HTR-8/SVneo (cell line): ENCODE measurements around the gene VPS13A.
A peak's percentile ranks its signal among the peaks of the same experiment; 100 is the strongest.

Source experiments
- DNase-seq: peaks from one replicate; pipeline ENCODE4 v3.0.0; 2011; ENCODE audit warnings: low spot score, mixed read lengths; ENCODE audit not compliant: insufficient read length
- FAIRE-seq: peaks from 2 replicates; lab custom pipeline; 2011; peaks lifted over from hg19 to GRCh38; lab: Jason Lieb, UNC

The VPS13A gene

DNA sequence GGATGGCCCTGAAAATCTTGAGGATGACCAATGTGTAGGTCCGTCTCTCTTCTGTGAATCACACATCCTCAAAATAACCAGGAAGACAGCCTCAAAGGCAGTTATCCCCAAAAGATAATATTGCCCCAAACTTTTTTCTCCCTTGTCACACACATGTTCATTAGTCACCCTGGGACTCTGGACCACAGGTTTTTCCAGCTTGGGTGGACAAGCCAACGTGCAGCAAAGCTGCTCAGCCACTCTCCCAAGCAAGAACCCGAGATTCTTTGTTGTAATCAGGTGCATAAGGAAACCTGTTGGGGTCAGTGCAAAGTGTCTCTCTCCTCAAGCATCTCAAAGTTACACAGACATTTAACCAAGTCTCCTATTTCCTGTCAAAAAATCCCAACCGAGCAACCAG is 274.2 kb downstream of the VPS13A start:
- no peak for DNase-seq
- no peak for FAIRE-seq

DNA sequence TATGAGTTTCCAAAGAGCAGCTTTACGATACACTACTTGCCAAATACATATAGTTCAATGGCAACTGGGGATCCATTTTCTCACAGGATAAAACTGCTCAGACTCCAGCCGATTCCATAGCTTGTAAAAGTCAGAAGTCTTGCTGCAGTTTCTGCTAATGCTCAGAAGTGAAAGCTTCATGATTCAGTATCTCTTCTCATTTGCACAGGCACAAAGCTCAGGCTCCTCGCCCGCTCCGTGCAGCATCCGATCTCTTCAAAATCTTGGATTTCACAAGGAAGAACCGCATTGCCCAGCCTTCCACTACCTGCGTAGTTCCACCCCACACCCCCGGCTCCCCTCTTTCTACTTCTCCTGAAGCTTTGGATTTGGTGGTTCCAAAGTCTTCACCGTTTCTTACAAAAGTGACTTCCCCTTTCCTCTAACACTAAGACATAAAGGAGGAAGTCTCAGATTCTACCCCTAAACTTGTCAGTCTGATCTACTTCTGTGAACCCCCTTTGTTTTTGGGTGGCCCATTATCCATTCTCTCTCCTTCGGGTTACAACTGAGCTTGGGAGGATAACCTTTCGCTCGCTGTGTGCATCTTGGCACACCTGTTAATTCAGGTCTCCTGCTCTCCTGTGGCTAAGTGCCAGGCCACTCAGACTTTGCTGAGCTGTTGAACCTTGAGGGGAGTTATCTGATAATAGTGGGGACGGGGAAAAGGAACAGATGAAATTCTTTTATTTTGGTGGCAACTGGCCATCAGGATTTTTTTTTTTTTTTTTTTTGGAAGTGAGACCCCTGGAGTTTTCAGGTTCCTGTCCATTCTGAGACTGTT is 276.7 kb downstream of the VPS13A start:
- DNase-seq, result no peak
- FAIRE-seq, result no peak

DNA sequence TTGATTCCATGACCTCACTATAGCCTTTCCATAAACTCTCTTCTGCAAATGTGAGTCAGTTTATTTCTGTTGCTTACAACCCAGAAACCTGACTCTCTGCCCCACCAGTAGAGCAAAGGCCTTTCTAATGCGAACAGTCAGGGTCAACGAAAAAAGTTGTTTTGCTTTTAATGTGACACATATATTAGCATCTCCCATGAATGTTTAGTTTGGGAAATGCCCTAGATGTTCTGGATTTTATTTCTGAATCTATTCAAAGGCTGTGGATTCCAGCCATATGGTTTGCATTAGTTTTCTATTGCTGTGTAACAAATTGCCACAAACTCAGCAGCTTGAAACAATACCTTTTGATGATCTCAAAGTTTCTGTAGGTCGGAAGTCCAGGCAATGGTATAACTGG is 277.3 kb downstream of the VPS13A start:
- FAIRE-seq (no peak), DNase-seq (no peak)

DNA sequence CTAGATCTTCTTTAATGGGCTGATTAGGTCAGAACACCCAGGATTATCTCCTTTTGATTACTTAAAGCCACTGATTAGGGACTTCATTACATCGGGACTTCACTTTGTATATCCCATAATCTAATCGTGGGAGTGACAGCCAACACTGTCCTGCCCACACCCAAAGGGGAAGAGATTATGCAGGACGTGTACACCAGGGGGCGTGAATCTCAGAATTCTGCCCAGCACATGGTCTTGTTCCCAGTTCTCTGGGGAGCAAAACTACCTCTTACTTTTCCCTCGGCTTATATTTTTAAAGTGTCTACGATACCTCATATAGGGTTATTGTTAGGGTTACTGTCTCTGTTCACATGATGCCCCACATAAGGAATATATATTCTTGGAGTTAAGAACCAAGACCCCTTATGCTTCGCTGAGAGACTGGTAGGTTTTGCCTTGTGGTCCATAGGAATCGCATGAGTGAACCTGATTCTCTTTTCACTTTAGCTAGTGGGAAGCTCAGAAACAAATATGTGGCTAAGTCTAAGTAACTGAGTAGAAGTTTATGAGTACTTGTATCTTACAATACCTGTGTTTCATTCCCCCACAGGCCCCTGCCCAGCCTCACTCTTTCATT is 278.1 kb downstream of the VPS13A start:
- FAIRE-seq, result no peak
- DNase-seq, result peak; percentile 17

DNA sequence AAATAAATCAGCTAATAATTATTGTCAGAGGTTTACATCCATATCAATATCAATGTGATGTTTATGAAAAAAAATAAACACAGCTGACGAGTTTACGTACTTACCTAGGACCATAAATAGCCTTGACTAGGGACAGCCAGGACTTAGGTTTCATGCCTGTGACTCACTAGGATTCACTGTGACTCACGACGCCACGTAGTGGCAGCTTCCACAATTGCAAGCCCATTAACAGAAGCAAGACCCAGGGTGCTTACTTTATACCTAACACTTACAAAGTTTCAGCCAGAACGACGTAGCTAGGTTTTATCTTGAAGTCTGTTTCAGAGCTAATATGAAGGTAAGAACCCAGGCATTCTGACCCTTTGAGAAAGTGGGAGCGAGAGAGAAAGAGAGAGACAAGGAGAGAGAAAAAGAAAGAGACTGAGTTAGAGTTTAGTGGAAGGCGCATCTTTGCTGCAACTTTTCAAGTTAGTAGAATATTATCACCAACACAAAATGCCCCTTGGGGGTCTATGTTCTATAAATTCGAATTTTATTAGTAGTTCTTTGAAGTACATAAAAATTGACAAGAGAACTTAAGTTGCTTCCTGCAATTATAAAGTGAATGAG is 279.6 kb downstream of the VPS13A start:
- DNase-seq (peak; percentile 71), FAIRE-seq (no peak)

DNA sequence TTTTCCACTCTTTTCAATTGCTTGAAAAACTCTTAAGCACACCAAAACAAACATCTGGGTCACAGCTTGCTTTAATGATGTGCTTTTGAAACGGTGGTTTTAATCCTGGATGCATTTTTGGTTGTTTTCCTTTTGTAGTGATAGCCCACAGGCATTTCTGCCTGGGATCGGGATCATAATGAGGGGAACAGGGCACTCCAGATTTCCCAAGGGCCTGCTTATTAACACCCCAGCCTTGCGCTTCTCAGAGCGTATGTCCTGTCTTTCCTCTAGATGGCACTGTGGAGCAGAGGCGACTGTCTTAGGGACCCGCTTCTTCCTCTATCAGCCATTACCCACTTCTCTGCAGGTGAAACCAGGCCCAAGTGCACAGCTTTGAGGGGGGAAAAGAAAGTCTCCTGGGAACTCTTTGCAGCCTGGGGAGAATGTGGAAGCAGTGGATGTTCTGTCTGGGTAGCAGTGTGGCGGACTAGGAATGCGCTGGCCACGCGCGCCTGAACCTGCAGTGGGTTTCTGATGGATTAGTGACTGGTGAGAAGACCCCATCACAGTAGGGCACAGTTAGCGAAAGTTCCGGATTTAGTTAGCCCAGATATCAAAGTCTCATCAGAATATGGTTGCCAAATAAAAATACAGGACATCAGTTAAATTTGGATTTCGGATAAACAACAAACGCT is 280.7 kb downstream of the VPS13A start:
- FAIRE-seq (no peak), DNase-seq (peak; percentile 60)

DNA sequence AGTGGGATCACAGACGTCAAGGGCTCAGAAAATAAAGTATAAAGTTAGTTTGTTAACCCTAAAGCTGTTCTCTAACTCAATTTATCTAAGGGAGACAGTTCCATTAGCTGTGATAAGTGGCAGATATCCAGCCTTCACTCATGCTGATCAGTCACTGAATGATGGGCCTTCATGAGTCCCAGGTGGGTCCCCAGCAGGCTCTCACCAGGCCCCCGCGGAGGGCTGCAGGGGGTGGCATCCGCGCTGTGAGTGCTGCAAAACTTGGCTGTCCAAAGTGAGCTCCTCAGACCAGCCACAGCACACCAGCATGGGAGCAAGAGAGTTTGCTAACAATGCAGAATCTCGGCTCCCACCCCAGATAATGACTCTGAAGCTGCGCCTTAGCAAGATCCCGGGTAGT is 283.6 kb downstream of the VPS13A start:
- FAIRE-seq (no peak), DNase-seq (no peak)

DNA sequence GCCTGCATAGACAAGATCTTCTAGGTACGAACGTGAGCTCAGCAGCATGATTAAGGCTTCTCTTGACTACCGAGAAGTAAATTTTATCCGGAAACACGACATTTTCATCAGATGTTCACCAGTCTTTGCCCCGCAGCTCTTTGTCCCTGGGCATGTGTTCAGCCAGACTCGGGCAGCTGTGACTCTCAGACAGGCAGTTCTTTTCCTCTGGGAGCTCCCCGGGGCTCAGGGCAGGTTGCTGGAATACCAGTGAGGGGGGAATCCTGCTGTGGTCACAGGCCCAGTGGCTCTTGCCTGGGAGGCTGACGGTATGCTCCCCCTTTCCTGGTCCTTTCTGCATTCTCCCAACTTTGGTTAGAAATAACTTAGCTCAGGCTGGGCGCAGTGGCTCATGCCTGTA is 284.7 kb downstream of the VPS13A start:
- no peak for FAIRE-seq
- no peak for DNase-seq

DNA sequence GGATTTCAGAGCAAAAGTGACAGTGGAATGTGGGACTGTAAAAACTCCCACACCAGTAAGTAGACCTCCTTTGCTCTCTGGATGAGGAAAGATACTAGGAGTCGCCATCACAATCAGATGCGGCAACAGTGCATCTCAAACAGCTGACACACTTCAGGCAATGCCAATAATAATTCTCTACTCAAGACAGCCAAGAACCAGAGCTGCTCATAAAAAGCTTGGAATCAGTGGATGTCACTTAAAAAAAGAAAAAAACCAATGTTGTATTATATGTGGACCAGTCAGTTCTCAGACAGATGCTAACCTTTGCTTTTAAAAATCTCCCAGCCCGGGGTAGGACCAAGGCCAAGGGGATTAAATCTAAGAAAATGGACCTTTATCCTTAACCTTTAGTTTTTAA is 285.8 kb downstream of the VPS13A start:
- DNase-seq (no peak), FAIRE-seq (no peak)

DNA sequence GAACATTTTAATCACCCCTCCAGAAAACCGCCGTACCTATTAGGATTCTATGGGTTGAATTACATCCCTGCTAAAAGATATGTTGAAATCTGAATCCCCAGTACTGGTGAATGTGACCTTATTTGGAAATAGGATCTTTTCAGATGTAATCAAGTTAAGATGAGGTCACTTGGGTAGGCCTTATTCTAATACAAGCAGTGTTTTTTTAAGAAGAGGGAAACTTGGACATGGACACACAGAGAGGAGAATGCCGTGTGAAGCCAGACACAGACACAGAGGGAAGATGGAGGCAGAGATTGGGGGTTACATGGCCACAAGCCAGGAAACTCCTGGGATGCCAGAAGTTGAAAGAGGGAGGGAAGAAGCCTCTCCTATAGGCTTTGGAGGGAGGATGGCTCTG is 287.3 kb downstream of the VPS13A start:
- DNase-seq, result no peak
- no peak for FAIRE-seq

DNA sequence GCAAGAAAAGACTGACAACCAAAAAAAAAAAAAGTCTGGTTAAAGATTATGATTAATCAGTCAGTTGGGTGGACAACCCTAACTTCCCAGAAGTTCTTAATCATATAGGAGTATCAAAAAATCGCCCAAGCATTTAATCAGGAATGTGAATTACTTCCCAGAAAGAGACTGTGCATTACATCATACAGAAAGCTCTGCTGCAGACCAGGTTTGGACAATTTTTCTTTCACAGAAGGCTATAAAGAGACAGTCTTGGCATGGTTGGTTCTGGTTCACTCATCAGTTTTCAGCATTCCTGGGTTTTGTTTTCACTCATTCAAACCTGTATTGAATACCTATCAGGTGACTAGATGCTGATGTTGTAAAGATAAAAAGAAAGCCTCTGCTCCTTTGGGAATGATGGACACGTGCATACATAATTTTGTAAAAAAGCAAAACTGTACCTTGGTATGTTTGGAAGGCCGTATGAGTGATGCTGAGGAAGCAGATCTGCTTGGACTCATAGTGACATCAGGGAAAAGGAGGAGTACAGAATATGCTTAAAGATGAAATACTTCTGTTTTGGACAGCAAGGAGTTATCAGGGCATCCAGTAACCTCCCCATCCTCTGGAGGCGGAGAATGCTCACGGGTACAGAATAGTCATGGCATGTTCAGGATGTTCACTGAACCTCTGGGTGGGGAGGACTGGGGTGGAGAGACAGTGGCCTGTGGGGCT is 292.3 kb downstream of the VPS13A start:
- DNase-seq (no peak), FAIRE-seq (no peak)
